Measurements from ENCODE around the gene MCF2L2. TPM values are rescaled to one million over a fixed set of nuclear protein-coding genes. Genes with fewer than 3 reads are reported as not detected.

MCF2L2 gene
- total RNA-seq, 1 experiment from 2014 or later, result 1.7 TPM

DNA sequence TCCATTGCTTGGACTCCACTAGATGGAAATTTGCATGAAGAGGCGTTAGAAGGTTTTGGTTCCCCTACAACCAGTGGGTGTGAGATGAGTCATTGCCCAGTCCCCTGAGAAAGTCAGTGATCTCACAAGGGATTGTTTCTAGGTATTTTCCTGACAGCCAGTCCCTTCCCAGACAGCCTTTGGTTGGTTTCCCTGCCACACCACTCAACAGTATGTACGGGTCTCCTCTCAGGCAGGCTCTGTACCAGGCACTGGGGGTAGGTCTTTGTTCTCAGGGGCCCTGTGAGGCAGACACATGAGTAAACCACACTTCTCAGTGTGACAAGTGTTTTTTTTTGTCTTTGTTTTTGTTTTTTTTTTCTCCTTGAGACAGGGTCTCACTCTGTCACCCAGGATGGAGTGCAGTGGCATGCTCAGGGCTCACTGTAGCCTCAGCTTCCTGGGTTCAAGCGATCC lies 269.8 kb downstream of the MCF2L2 start:
- Histone ChIP-seq H4K20me1 (ENCODE audit: insufficient read depth) (no peaks in the 10 kb centered on the region), H3K36me3 (ENCODE audit: low read depth) (no peaks in the 10 kb centered on the region), H3K4me2 (no peak overlapping the region), H3K9me2 (ENCODE audit: insufficient read depth) (no peaks in the 10 kb centered on the region), H3K4me1 (replicated peaks; ENCODE audit: insufficient read depth) (peaks cover 7% of the 10 kb centered on the region; the same call in 1 of the 2 replicates), H3K9me3 (ENCODE audit: insufficient read depth, low read depth) (no peaks in the 10 kb centered on the region), H3K27me3 (ENCODE audit: insufficient read depth, low read depth) (no peaks in the 10 kb centered on the region), H3K27ac (no peak overlapping the region), H2AFZ (no peak overlapping the region), H3K4me3 (no peak overlapping the region), H3K79me2 (ENCODE audit: low read depth) (no peaks in the 10 kb centered on the region), H3F3A (ENCODE audit: insufficient read depth, low read depth) (no peaks in the 10 kb centered on the region)
- no TSS peak for BruUV-seq (replicated peaks)
- ChIA-PET CTCF (interaction anchor here (0.6 kb wide), 1 partner anchor 20 kb away, joined by 3 read pairs; no protein-coding TSS in a partner anchor), POLR2A (ENCODE audit: unreplicated experiment) (no interaction called here)
- intact Hi-C loops (cut with micrococcal nuclease; ENCODE audit: unreplicated experiment), result no loop called here
- TF ChIP-seq, protein P1, sequence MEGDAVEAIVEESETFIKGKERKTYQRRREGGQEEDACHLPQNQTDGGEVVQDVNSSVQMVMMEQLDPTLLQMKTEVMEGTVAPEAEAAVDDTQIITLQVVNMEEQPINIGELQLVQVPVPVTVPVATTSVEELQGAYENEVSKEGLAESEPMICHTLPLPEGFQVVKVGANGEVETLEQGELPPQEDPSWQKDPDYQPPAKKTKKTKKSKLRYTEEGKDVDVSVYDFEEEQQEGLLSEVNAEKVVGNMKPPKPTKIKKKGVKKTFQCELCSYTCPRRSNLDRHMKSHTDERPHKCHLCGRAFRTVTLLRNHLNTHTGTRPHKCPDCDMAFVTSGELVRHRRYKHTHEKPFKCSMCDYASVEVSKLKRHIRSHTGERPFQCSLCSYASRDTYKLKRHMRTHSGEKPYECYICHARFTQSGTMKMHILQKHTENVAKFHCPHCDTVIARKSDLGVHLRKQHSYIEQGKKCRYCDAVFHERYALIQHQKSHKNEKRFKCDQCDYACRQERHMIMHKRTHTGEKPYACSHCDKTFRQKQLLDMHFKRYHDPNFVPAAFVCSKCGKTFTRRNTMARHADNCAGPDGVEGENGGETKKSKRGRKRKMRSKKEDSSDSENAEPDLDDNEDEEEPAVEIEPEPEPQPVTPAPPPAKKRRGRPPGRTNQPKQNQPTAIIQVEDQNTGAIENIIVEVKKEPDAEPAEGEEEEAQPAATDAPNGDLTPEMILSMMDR (conservative IDR thresholded peaks at IDR 0.05), result no peak
- no peak for TF ChIP-seq EZH2 (IDR thresholded peaks at IDR 0.05; ENCODE audit: low read depth)
- peak in 1 of 2 experiments; percentile 16 for DNase-seq

DNA sequence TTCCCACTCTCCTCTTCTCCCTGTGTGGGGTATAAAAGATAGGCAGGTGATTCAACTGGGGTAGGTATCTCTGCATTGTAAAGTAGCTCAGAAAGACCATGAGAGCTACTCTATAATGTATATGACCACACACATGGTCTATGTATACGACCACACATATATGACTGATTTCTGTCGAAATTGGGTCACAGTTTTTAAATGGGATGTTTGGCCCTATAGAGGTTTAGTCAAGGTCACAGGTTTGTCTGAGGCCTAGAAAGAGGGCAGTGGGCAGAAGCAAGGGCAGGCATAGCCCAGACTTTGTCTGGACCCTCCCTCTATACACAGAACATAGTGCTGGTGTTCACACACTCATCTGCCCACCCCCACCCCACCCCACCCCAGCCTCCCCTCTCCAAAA lies 270.3 kb downstream of the MCF2L2 start:
- POLR2A ChIA-PET (ENCODE audit: unreplicated experiment), result no interaction called here
- Histone ChIP-seq H3F3A (ENCODE audit: insufficient read depth, low read depth) (no peaks in the 10 kb centered on the region), H3K36me3 (ENCODE audit: low read depth) (no peaks in the 10 kb centered on the region), H3K27me3 (ENCODE audit: insufficient read depth, low read depth) (no peaks in the 10 kb centered on the region), H4K20me1 (ENCODE audit: insufficient read depth) (no peaks in the 10 kb centered on the region), H3K4me3 (no peak overlapping the region), H3K9me3 (ENCODE audit: insufficient read depth, low read depth) (no peaks in the 10 kb centered on the region), H3K79me2 (ENCODE audit: low read depth) (no peaks in the 10 kb centered on the region), H2AFZ (no peak overlapping the region), H3K4me2 (no peak overlapping the region), H3K27ac (no peak overlapping the region), H3K4me1 (replicated peaks; ENCODE audit: insufficient read depth) (peaks cover 7% of the 10 kb centered on the region; the same call in 1 of the 2 replicates), H3K9me2 (ENCODE audit: insufficient read depth) (no peaks in the 10 kb centered on the region)
- CTCF ChIA-PET, result interaction anchor here (0.6 kb wide), 1 partner anchor 21 kb away, joined by 3 read pairs; no protein-coding TSS in a partner anchor
- intact Hi-C loops (cut with micrococcal nuclease; ENCODE audit: unreplicated experiment), result no loop called here
- no TSS peak for BruUV-seq (replicated peaks)
- DNase-seq, result peak in 1 of 2 experiments; percentile 33
- no peak for TF ChIP-seq EZH2 (IDR thresholded peaks at IDR 0.05; ENCODE audit: low read depth)
- TF ChIP-seq, protein P1 (conservative IDR thresholded peaks at IDR 0.05), result no peak

DNA sequence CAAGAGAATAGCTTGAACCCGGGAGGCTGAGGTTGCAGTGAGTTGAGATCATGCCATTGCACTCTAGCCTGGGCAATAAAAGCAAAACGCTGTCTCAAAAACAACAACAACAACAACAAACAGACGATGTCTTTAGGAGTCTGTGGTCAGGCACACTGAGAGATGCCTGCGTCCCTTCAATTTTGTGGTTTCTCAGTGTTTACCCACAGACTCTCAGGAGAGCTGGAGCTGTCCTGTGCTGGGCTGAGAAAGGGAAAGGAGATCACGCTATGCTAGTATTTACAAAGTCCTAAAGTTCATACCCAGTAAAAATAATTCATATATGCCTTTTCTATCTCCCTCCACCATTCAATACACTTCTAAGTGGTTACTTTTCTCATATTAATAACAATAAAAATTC lies 272.2 kb downstream of the MCF2L2 start:
- no peak for DNase-seq
- no peaks in the 10 kb centered on the region for H3K9me3 ChIP-seq (ENCODE audit: insufficient read depth, low read depth)
- no peak overlapping the region for H3K4me2 ChIP-seq
- TF ChIP-seq, protein P1 (conservative IDR thresholded peaks at IDR 0.05), result no peak
- TF ChIP-seq EZH2 (IDR thresholded peaks at IDR 0.05; ENCODE audit: low read depth), result no peak
- H3K36me3 ChIP-seq (ENCODE audit: low read depth), result no peaks in the 10 kb centered on the region
- H3K4me3 ChIP-seq, result no peak overlapping the region
- H3F3A ChIP-seq (ENCODE audit: insufficient read depth, low read depth), result no peaks in the 10 kb centered on the region; the same call in 1 of the 2 replicates
- H3K27me3 ChIP-seq (ENCODE audit: insufficient read depth, low read depth), result no peaks in the 10 kb centered on the region
- H3K9me2 ChIP-seq (ENCODE audit: insufficient read depth), result no peaks in the 10 kb centered on the region
- no peak overlapping the region for H3K27ac ChIP-seq
- no peaks in the 10 kb centered on the region for H4K20me1 ChIP-seq (ENCODE audit: insufficient read depth)
- BruUV-seq (replicated peaks), result no TSS peak
- peaks cover 6% of the 10 kb centered on the region; the same call in 1 of the 2 replicates for H3K4me1 ChIP-seq (replicated peaks; ENCODE audit: insufficient read depth)
- no peaks in the 10 kb centered on the region for H3K79me2 ChIP-seq (ENCODE audit: low read depth)
- CTCF ChIA-PET, result no interaction called here
- POLR2A ChIA-PET (ENCODE audit: unreplicated experiment), result no interaction called here
- no peak overlapping the region for H2AFZ ChIP-seq
- intact Hi-C loops (cut with micrococcal nuclease; ENCODE audit: unreplicated experiment), result no loop called here
